PC-9 (cell line): ENCODE measurements around the gene MACROH2A1. TPM values are rescaled to one million over a fixed set of nuclear protein-coding genes. Genes with fewer than 3 reads are reported as not detected.

Experiments
- BruUV-seq: library from RNA; stranded (reverse); fragments of 400-500 nt; replicated peaks from 2 replicates; lab custom pipeline; 2021; lab: Mats Ljungman, UMichigan
- CTCF ChIA-PET: fragments of 300-600 bp; sonication (Branson Sonifier 250); formaldehyde crosslinking; loops from one replicate; lab custom pipeline; 2022; ENCODE audit warnings: antibody characterized with exemption; lab: Charles Lee
- POLR2A ChIA-PET: fragments of 300-600 bp; sonication (Branson Sonifier 250); formaldehyde crosslinking; loops from one replicate; lab custom pipeline; 2022; ENCODE audit warnings: antibody characterized with exemption; ENCODE audit not compliant: unreplicated experiment; lab: Charles Lee
- DNase-seq, 2 experiments: peaks; one replicate each; pipeline versions ENCODE4 v3.0.0 to v3.0.0-alpha.2; 2015 to 2022; ENCODE audit warnings: mixed read lengths in 1 of 2
- H2AFZ ChIP-seq: fragments of 200-600 bp; sonication (generic); 2 replicates; pipeline ENCODE4 v1.8.1; 2017; ENCODE audit warnings: antibody characterized with exemption
- H3F3A ChIP-seq: fragments of 200-600 bp; sonication (generic); 2 replicates; pipeline ENCODE4 v1.8.1; 2017; ENCODE audit warnings: antibody characterized with exemption, mild to moderate bottlenecking, low read depth; ENCODE audit not compliant: insufficient read depth
- H3K27ac ChIP-seq: fragments of 200-600 bp; sonication (generic); 2 replicates; pipeline ENCODE4 v1.6.1; 2016; ENCODE audit warnings: mixed run types
- H3K27me3 ChIP-seq: fragments of 200-600 bp; sonication (generic); 2 replicates; pipeline ENCODE4 v1.6.1; 2016; ENCODE audit warnings: low read depth, mixed run types; ENCODE audit not compliant: insufficient read depth
- H3K36me3 ChIP-seq: fragments of 200-600 bp; sonication (generic); 2 replicates; pipeline ENCODE4 v1.6.1; 2016; ENCODE audit warnings: low read depth, mixed run types
- H3K4me1 ChIP-seq: fragments of 200-600 bp; sonication (generic); replicated peaks from 2 replicates; pipeline ENCODE4 v1.6.1; 2016; ENCODE audit warnings: mixed run types; ENCODE audit not compliant: insufficient read depth
- H3K4me2 ChIP-seq: fragments of 200-600 bp; sonication (generic); 2 replicates; pipeline ENCODE4 v1.6.1; 2017; ENCODE audit warnings: mixed run types
- H3K4me3 ChIP-seq: fragments of 200-600 bp; sonication (generic); 2 replicates; pipeline ENCODE4 v1.6.1; 2016; ENCODE audit warnings: mixed run types
- H3K79me2 ChIP-seq: fragments of 200-600 bp; sonication (generic); 2 replicates; pipeline ENCODE4 v1.6.1; 2017; ENCODE audit warnings: low read depth, mixed run types
- H3K9me2 ChIP-seq: fragments of 200-600 bp; sonication (generic); 2 replicates; pipeline ENCODE4 v1.8.1; 2017; ENCODE audit warnings: mild to moderate bottlenecking; ENCODE audit not compliant: insufficient read depth
- H3K9me3 ChIP-seq: fragments of 200-600 bp; sonication (generic); 2 replicates; pipeline ENCODE4 v1.8.1; 2016; ENCODE audit warnings: low read depth; ENCODE audit not compliant: insufficient read depth
- H4K20me1 ChIP-seq: fragments of 200-600 bp; sonication (generic); 2 replicates; pipeline ENCODE4 v1.8.1; 2017; ENCODE audit not compliant: insufficient read depth
- CTCF ChIP-seq: fragments of 200-600 bp; sonication (generic); conservative IDR thresholded peaks from 2 replicates; pipeline ENCODE4 v1.6.1; 2017; ENCODE audit warnings: mixed run types, antibody characterized with exemption, mild to moderate bottlenecking, moderate library complexity
- EZH2 ChIP-seq: fragments of 200-600 bp; sonication (generic); IDR thresholded peaks from 2 replicates; pipeline ENCODE4 v1.8.0; 2017; ENCODE audit warnings: antibody characterized with exemption, low read depth
- intact Hi-C: fragments of 100-400 bp; cut with micrococcal nuclease; formaldehyde crosslinking; loops from one replicate; pipeline ENCODE4 v1.10.0; 2022; ENCODE audit not compliant: unreplicated experiment
- total RNA-seq: library from RNA; stranded (reverse); gene quantifications from 2 replicates; pipeline ENCODE4 v1.2.3, GENCODE V29; 2021

The MACROH2A1 gene
- total RNA-seq, 1 experiment from 2014 or later = 223 TPM

- no peaks in the 10 kb centered on the region for H3K4me1 ChIP-seq
- intact Hi-C loops = loop anchor here (10.0 kb wide), 1 partner anchor 72 kb away; no protein-coding TSS in a partner anchor
- peaks cover 29% of the 10 kb centered on the region for H3K27me3 ChIP-seq
- no peaks in the 10 kb centered on the region for H4K20me1 ChIP-seq
- ChIA-PET POLR2A (no interaction called here), CTCF (interaction anchor here (0.6 kb wide), 3 partner anchors 53 to 77 kb away, joined by 3 read pairs; no protein-coding TSS in a partner anchor)
- no peaks in the 10 kb centered on the region for H3K79me2 ChIP-seq
- H3K4me2 ChIP-seq = no peak overlapping the region
- H3K9me2 ChIP-seq = no peaks in the 10 kb centered on the region
- no peak overlapping the region for H3K27ac ChIP-seq
- H3K9me3 ChIP-seq = peaks cover 6% of the 10 kb centered on the region; the same call in 1 of the 2 replicates
- H3K36me3 ChIP-seq = no peaks in the 10 kb centered on the region
- DNase-seq = peak in 1 of 2 experiments; percentile 48
- H2AFZ ChIP-seq = no peak overlapping the region
- BruUV-seq = no TSS peak
- H3K4me3 ChIP-seq = no peak overlapping the region
- TF ChIP-seq EZH2 (no peak), CTCF (peak; percentile 80)
- no peaks in the 10 kb centered on the region for H3F3A ChIP-seq
These were observed 27.4 kb upstream of the MACROH2A1 start for GRCh38 chr5:135426102-135427082.

GRCh38 chr5:135425641-135426040 lies 26.6 kb upstream of the MACROH2A1 start:
- Histone ChIP-seq H3K36me3 (no peaks in the 10 kb centered on the region), H4K20me1 (no peaks in the 10 kb centered on the region), H3K4me3 (no peak overlapping the region), H3F3A (no peaks in the 10 kb centered on the region), H3K9me3 (peaks cover 6% of the 10 kb centered on the region; the same call in 1 of the 2 replicates), H2AFZ (no peak overlapping the region), H3K27ac (no peak overlapping the region), H3K79me2 (no peaks in the 10 kb centered on the region), H3K4me2 (no peak overlapping the region), H3K9me2 (no peaks in the 10 kb centered on the region), H3K27me3 (peaks cover 25% of the 10 kb centered on the region), H3K4me1 (no peaks in the 10 kb centered on the region)
- no TSS peak for BruUV-seq
- ChIA-PET CTCF (interaction anchor here (0.6 kb wide), 3 partner anchors 52 to 76 kb away, joined by 3 read pairs; no protein-coding TSS in a partner anchor), POLR2A (no interaction called here)
- DNase-seq = no peak
- TF ChIP-seq CTCF (no peak), EZH2 (no peak)
- intact Hi-C loops = loop anchor here (10.0 kb wide), 1 partner anchor 71 kb away; no protein-coding TSS in a partner anchor

- intact Hi-C loops = loop anchor here (10.0 kb wide), 1 partner anchor 69 kb away; no protein-coding TSS in a partner anchor
- H3K4me3 ChIP-seq = no peak overlapping the region
- DNase-seq = no peak
- H4K20me1 ChIP-seq = no peaks in the 10 kb centered on the region
- H2AFZ ChIP-seq = no peak overlapping the region
- no peaks in the 10 kb centered on the region for H3K36me3 ChIP-seq
- H3K79me2 ChIP-seq = no peaks in the 10 kb centered on the region
- TF ChIP-seq CTCF = no peak
- no peak for TF ChIP-seq EZH2
- POLR2A ChIA-PET = no interaction called here
- H3K9me3 ChIP-seq = peaks cover 6% of the 10 kb centered on the region; the same call in 1 of the 2 replicates
- no peak overlapping the region for H3K27ac ChIP-seq
- H3K9me2 ChIP-seq = no peaks in the 10 kb centered on the region
- BruUV-seq = no TSS peak
- H3K4me2 ChIP-seq = no peak overlapping the region
- H3F3A ChIP-seq = no peaks in the 10 kb centered on the region
- CTCF ChIA-PET = no interaction called here
- H3K4me1 ChIP-seq = no peaks in the 10 kb centered on the region
- peaks cover 11% of the 10 kb centered on the region for H3K27me3 ChIP-seq
These were observed 24.8 kb upstream of the MACROH2A1 start for GRCh38 chr5:135423846-135424168.
